HG02571 (cell line): ENCODE data around the gene SLC43A3.

Experiments
- ATAC-seq: cut with Tn5 transposase; IDR thresholded peaks from one replicate; pipeline ENCODE4 v1.9.1; 2021; ENCODE audit warnings: mild to moderate bottlenecking, moderate library complexity; ENCODE audit not compliant: unreplicated experiment

The SLC43A3 gene

GRCh38 chr11:57426929-57427726 lies at the start of gene SLC43A3:
Gene SLC43A3 (minus strand): TSS chr11:57427121. CDS start chr11:57426172, 949 bp downstream.
- peak; percentile 47 for ATAC-seq

GRCh38 chr11:57476047-57476756 lies 49.3 kb upstream of the SLC43A3 start:
- ATAC-seq, result peak; percentile 40

- ATAC-seq, result no peak
Measured at GRCh38 chr11:57475671-57476046, 48.7 kb upstream of the SLC43A3 start.

- no peak for ATAC-seq
Measured at GRCh38 chr11:57475191-57475590, 48.3 kb upstream of the SLC43A3 start.

GRCh38 chr11:57474803-57475115 lies 47.8 kb upstream of the SLC43A3 start:
- no peak for ATAC-seq

GRCh38 chr11:57474017-57474802 lies 47.3 kb upstream of the SLC43A3 start:
- no peak for ATAC-seq

GRCh38 chr11:57473285-57473841 lies 46.4 kb upstream of the SLC43A3 start:
- ATAC-seq, result no peak

- ATAC-seq, result no peak
Measured at GRCh38 chr11:57471496-57471895, 44.6 kb upstream of the SLC43A3 start.

- no peak for ATAC-seq
Measured at GRCh38 chr11:57469268-57469667, 42.3 kb upstream of the SLC43A3 start.

- no peak for ATAC-seq
Measured at GRCh38 chr11:57468276-57468675, 41.4 kb upstream of the SLC43A3 start.

GRCh38 chr11:57467508-57468157 lies 40.7 kb upstream of the SLC43A3 start:
- ATAC-seq, result no peak

GRCh38 chr11:57466680-57467079 lies 39.8 kb upstream of the SLC43A3 start:
- ATAC-seq, result no peak

- no peak for ATAC-seq
Measured at GRCh38 chr11:57464539-57465181, 37.7 kb upstream of the SLC43A3 start.

- no peak for ATAC-seq
Measured at GRCh38 chr11:57463671-57464538, 37.0 kb upstream of the SLC43A3 start.

- no peak for ATAC-seq
Measured at GRCh38 chr11:57462597-57462996, 35.7 kb upstream of the SLC43A3 start.

- no peak for ATAC-seq
Measured at GRCh38 chr11:57461841-57462489, 35.0 kb upstream of the SLC43A3 start.

- ATAC-seq, result no peak
Measured at GRCh38 chr11:57460758-57461749, 34.1 kb upstream of the SLC43A3 start.
